Panc1 (cell line): ENCODE results near the gene RNGTT.

Source experiments
- CTCF ChIP-seq: fragments of 450-650 bp; IDR thresholded peaks from 2 replicates; pipeline ENCODE4 v1.5.1; 2017; ENCODE audit warnings: mild to moderate bottlenecking
- POLR2AphosphoS5 ChIP-seq: IDR thresholded peaks from 2 replicates; pipeline ENCODE4 v1.6.1; 2012; ENCODE audit warnings: mild to moderate bottlenecking, low read depth, low read length, moderate library complexity

GRCh38 chr6:88920774-88921733 is 42.4 kb downstream of the RNGTT start:
- TF ChIP-seq POLR2AphosphoS5 (no peak), CTCF (no peak)
